K562 (cell line): ENCODE measurements around the gene SNCG. TPM values are rescaled to one million over a fixed set of nuclear protein-coding genes. Genes with fewer than 3 reads are reported as not detected.

Source experiments
- BCL6 ChIP-seq: fragments of 250-450 bp; sonication (Bioruptor Pico); IDR thresholded peaks from 2 replicates; pipeline ENCODE4 v1.4.0; 2020
- CREBBP ChIP-seq: IDR thresholded peaks from one replicate; pipeline ENCODE4 v1.6.1; 2012; ENCODE audit warnings: low read depth, mild to moderate bottlenecking, control low read depth, inconsistent platforms, low read length
- NCOA2 ChIP-seq, 2 experiments: fragments of 450-650 bp; IDR thresholded peaks; 2 replicates each; pipeline ENCODE4 v1.6.1; 2018; ENCODE audit warnings: mild to moderate bottlenecking in 2 of 2, moderate library complexity in 1 of 2; ENCODE audit not compliant: partially characterized antibody in 2 of 2
- PATZ1 ChIP-seq: fragments of 250-450 bp; sonication (Bioruptor Pico); IDR thresholded peaks from 2 replicates; pipeline ENCODE4 v1.5.0; 2020; ENCODE audit warnings: mild to moderate bottlenecking, borderline replicate concordance
- POLR3G ChIP-seq: IDR thresholded peaks from 2 replicates; pipeline ENCODE4 v1.6.1; 2011; ENCODE audit not compliant: insufficient read length, insufficient replicate concordance; ENCODE audit errors: extremely low read depth
- SIRT6 ChIP-seq: IDR thresholded peaks from one replicate; pipeline ENCODE4 v1.6.1; 2012; ENCODE audit warnings: low read depth, mild to moderate bottlenecking, control low read depth, inconsistent platforms, low read length, moderate library complexity
- THAP7 ChIP-seq: fragments of 250-450 bp; sonication (Bioruptor Pico); IDR thresholded peaks from 2 replicates; pipeline ENCODE4 v1.5.0; 2021
- TOE1 ChIP-seq, 2 experiments: fragments of 450-650 bp in 1 of 2; sonication (generic) in 1 of 2; formaldehyde crosslinking in 1 of 2; IDR thresholded peaks; 2 replicates each; pipeline versions ENCODE4 v1.7.1 to v1.8.0; 2016 to 2022; ENCODE audit warnings: borderline replicate concordance in 2 of 2, mild to moderate bottlenecking in 2 of 2, antibody characterized with exemption in 1 of 2, inconsistent platforms in 1 of 2, low read depth in 1 of 2, missing genetic modification reagents in 1 of 2, moderate library complexity in 1 of 2
- TSC22D4 ChIP-seq: fragments of 450-650 bp; IDR thresholded peaks from 2 replicates; pipeline ENCODE4 v1.6.1; 2016; ENCODE audit warnings: missing genetic modification characterization, missing biosample characterization, control low read depth
- ZNF253 ChIP-seq: fragments of 250-450 bp; sonication (Bioruptor Pico); conservative IDR thresholded peaks from 2 replicates; pipeline ENCODE4 v1.6.1; 2021; ENCODE audit warnings: mild to moderate bottlenecking
- polyA plus RNA-seq, 8 experiments: library from polyadenylated mRNA; depleted of rRNA in 4 of 8; stranded (reverse) in 5 of 8; unstranded in 3 of 8; fragments of >200 nt; fragmentation: Nextera tagmentation in 2 of 8; fragmentation: Illumina TruSeq in 1 of 8; extraction: Ambion mirVana in 2 of 8; extraction: Trizol in 1 of 8; gene quantifications; 2 replicates each; pipeline versions ENCODE4 v1.2.1 to v1.2.3, GENCODE V29; 2011 to 2014; ENCODE audit warnings: inconsistent platforms in 1 of 8, missing spikeins in 1 of 8
- total RNA-seq, 7 experiments: library from RNA; depleted of rRNA in 6 of 7; stranded (reverse); fragments of >200 nt in 6 of 7; fragmentation: Illumina TruSeq in 2 of 7; extraction: Trizol in 2 of 7; gene quantifications; 2 replicates each; pipeline versions ENCODE4 v1.2.1 to v1.2.3, GENCODE V29; 2011 to 2021; ENCODE audit warnings: low replicate concordance in 1 of 7
- TF ChIP-seq, protein P1 (sequence below): fragments of 450-650 bp; IDR thresholded peaks from 2 replicates; pipeline ENCODE4 v1.6.1; 2016; ENCODE audit warnings: mild to moderate bottlenecking, moderate library complexity

SNCG gene
- total and polyA plus RNA-seq, 9 of the 15 experiments (the other 6 are each of a cell fraction or from before 2014, with no cell fraction given), result 9.8 to 146 (median 93.6) TPM

GRCh38 chr10:86957471-86958115 is 806 bp upstream of the SNCG start, which contains the start of gene MMRN2 (continued):
- TF ChIP-seq TSC22D4 (tag) (no peak), PATZ1 (CRISPR knock-in tag) (no peak), BCL6 (CRISPR knock-in tag) (no peak), ZNF253 (CRISPR knock-in tag) (no peak), TOE1 (IDR thresholded peaks at IDR 0.05; ENCODE audit: borderline replicate concordance) (no peak), TOE1 (CRISPR knock-in tag; IDR thresholded peaks at IDR 0.05; ENCODE audit: borderline replicate concordance, low read depth) (no peak), POLR3G (no peak), THAP7 (CRISPR knock-in tag) (no peak), NCOA2 (IDR thresholded peaks at IDR 0.05; ENCODE audit: partially characterized antibody in 2 of 2) (no peak), SIRT6 (no peak), CREBBP (no peak)
- TF ChIP-seq, protein P1, sequence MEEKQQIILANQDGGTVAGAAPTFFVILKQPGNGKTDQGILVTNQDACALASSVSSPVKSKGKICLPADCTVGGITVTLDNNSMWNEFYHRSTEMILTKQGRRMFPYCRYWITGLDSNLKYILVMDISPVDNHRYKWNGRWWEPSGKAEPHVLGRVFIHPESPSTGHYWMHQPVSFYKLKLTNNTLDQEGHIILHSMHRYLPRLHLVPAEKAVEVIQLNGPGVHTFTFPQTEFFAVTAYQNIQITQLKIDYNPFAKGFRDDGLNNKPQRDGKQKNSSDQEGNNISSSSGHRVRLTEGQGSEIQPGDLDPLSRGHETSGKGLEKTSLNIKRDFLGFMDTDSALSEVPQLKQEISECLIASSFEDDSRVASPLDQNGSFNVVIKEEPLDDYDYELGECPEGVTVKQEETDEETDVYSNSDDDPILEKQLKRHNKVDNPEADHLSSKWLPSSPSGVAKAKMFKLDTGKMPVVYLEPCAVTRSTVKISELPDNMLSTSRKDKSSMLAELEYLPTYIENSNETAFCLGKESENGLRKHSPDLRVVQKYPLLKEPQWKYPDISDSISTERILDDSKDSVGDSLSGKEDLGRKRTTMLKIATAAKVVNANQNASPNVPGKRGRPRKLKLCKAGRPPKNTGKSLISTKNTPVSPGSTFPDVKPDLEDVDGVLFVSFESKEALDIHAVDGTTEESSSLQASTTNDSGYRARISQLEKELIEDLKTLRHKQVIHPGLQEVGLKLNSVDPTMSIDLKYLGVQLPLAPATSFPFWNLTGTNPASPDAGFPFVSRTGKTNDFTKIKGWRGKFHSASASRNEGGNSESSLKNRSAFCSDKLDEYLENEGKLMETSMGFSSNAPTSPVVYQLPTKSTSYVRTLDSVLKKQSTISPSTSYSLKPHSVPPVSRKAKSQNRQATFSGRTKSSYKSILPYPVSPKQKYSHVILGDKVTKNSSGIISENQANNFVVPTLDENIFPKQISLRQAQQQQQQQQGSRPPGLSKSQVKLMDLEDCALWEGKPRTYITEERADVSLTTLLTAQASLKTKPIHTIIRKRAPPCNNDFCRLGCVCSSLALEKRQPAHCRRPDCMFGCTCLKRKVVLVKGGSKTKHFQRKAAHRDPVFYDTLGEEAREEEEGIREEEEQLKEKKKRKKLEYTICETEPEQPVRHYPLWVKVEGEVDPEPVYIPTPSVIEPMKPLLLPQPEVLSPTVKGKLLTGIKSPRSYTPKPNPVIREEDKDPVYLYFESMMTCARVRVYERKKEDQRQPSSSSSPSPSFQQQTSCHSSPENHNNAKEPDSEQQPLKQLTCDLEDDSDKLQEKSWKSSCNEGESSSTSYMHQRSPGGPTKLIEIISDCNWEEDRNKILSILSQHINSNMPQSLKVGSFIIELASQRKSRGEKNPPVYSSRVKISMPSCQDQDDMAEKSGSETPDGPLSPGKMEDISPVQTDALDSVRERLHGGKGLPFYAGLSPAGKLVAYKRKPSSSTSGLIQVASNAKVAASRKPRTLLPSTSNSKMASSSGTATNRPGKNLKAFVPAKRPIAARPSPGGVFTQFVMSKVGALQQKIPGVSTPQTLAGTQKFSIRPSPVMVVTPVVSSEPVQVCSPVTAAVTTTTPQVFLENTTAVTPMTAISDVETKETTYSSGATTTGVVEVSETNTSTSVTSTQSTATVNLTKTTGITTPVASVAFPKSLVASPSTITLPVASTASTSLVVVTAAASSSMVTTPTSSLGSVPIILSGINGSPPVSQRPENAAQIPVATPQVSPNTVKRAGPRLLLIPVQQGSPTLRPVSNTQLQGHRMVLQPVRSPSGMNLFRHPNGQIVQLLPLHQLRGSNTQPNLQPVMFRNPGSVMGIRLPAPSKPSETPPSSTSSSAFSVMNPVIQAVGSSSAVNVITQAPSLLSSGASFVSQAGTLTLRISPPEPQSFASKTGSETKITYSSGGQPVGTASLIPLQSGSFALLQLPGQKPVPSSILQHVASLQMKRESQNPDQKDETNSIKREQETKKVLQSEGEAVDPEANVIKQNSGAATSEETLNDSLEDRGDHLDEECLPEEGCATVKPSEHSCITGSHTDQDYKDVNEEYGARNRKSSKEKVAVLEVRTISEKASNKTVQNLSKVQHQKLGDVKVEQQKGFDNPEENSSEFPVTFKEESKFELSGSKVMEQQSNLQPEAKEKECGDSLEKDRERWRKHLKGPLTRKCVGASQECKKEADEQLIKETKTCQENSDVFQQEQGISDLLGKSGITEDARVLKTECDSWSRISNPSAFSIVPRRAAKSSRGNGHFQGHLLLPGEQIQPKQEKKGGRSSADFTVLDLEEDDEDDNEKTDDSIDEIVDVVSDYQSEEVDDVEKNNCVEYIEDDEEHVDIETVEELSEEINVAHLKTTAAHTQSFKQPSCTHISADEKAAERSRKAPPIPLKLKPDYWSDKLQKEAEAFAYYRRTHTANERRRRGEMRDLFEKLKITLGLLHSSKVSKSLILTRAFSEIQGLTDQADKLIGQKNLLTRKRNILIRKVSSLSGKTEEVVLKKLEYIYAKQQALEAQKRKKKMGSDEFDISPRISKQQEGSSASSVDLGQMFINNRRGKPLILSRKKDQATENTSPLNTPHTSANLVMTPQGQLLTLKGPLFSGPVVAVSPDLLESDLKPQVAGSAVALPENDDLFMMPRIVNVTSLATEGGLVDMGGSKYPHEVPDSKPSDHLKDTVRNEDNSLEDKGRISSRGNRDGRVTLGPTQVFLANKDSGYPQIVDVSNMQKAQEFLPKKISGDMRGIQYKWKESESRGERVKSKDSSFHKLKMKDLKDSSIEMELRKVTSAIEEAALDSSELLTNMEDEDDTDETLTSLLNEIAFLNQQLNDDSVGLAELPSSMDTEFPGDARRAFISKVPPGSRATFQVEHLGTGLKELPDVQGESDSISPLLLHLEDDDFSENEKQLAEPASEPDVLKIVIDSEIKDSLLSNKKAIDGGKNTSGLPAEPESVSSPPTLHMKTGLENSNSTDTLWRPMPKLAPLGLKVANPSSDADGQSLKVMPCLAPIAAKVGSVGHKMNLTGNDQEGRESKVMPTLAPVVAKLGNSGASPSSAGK, result peak; percentile 52
